Fibroblast of villous mesenchyme (primary cell): ENCODE measurements around the gene HMGXB3. TPM values are rescaled to one million over a fixed set of nuclear protein-coding genes. Genes with fewer than 3 reads are reported as not detected.

Source experiments
- DNase-seq: peaks from one replicate; pipeline ENCODE4 v3.0.0-alpha.2; 2010; ENCODE audit warnings: low read depth
- H3K4me3 ChIP-seq: 2 replicates; pipeline ENCODE4 v1.5.1; 2011; ENCODE audit warnings: low read depth, mild to moderate bottlenecking, low read length
- total RNA-seq: library from RNA; depleted of rRNA; stranded (reverse); fragments of >200 nt; gene quantifications from 2 replicates; pipeline ENCODE4 v1.2.3, GENCODE V29; 2012
- TF ChIP-seq, protein P1 (sequence below): IDR thresholded peaks from 2 replicates; pipeline ENCODE4 v1.5.1; 2012; ENCODE audit warnings: low read depth, mild to moderate bottlenecking, low read length; ENCODE audit not compliant: insufficient read depth

Gene HMGXB3
- total RNA-seq, 1 donor, result 45.3 TPM

DNA sequence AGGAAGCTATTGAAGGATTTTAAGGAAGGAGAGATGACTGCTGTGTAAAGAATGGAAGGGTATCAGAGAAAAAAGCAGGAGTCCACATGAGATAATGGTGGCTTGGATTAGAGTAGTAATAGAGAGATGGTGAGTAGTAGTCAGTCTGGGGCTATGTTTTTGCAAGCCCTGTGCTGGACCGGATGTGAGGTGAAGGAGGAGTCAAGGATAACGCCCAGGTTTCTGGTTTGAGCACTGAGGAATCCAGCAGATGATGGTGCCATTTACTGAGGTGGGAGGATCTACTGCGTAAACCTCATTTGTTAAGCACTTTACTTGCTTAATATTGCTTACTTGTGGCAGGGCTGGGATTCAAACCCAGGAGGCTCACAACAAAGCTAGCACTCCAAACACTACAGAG, 1.2 kb upstream of the HMGXB3 start:
- no peak for DNase-seq
- TF ChIP-seq, protein P1, sequence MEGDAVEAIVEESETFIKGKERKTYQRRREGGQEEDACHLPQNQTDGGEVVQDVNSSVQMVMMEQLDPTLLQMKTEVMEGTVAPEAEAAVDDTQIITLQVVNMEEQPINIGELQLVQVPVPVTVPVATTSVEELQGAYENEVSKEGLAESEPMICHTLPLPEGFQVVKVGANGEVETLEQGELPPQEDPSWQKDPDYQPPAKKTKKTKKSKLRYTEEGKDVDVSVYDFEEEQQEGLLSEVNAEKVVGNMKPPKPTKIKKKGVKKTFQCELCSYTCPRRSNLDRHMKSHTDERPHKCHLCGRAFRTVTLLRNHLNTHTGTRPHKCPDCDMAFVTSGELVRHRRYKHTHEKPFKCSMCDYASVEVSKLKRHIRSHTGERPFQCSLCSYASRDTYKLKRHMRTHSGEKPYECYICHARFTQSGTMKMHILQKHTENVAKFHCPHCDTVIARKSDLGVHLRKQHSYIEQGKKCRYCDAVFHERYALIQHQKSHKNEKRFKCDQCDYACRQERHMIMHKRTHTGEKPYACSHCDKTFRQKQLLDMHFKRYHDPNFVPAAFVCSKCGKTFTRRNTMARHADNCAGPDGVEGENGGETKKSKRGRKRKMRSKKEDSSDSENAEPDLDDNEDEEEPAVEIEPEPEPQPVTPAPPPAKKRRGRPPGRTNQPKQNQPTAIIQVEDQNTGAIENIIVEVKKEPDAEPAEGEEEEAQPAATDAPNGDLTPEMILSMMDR, result no peak
- peak overlapping the region; percentile 95 for H3K4me3 ChIP-seq

GRCh38 chr5:149999866-150000255, 678 bp upstream of the HMGXB3 start:
- TF ChIP-seq, protein P1, result no peak
- no peak for DNase-seq
- H3K4me3 ChIP-seq, result peak overlapping the region; percentile 95

DNA sequence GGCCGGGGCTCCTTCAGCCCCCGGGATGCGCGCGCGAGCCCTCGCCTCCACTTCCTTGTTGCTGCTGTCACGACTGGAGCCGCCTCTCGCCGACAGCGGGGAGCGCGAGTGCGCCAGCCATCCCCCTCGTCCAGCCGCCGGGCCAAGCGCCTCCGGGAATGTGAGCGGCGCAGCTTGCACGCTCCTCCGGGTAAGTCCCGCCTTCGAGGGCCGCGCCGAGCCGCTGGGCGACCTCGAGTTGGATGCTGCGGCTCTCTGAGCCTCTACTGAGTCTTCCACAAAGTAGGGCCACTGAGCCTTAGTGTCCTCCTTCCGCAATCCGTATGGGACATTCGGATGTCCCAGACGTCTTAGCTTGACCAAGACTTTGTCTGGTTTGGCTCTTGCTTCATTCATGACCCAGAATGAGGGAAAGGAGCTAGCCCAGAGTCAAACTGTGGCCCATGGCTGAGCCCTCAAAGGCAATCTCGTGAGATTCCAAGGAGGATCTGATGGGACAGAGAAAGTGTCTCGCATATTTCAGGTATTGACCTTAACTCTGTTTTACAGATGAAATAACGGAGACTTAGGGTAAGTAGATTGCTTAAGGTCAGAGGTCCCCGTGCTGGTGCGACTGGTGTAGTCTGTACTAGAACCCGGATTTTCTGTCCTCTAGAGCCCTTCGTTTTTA, 586 bp downstream of the HMGXB3 start:
- H3K4me3 ChIP-seq, result peak overlapping the region; percentile 95
- TF ChIP-seq, protein P1, result no peak
- peak; percentile 57 for DNase-seq

DNA sequence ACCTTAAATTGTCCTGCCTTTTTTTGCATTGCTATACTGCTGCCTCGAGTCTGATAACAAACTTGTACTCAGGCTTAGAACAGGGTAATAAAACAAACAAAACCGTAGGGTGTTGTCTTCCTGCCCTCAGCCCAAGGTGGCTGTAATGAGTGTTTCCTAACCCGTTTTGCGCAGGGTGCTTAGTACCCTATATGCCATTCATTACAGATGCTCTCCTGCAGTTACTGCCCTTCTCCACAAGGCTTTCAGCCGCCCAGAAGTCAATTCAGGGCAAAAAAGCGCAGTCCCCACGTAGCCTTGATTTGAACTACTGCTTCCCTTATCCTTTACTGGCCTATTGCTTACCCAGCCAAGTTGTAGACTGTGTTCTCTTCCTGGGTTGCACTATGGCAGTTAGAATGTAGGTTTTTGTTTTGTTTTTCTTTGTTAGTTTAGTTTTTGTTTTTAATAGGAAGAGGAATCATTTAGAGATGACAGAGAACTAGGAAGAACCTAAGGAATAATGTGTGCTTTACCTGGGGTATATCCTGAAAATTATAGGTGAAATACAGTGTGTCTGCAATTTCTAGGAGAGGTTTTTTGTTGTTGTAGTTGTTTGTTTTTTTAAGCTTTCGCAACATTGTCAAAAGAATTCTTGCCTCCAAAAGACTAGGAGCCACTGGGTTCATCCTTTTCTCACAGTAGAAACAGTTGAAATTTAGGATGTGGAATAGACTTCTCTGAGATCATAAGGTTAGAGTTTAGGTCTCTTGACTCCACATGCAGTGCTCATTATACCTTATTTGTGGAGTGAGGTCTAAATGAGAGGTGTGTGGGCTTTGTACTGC, 1.3 kb downstream of the HMGXB3 start:
- TF ChIP-seq, protein P1, result peak; percentile 73
- peak; percentile 85 for DNase-seq
- H3K4me3 ChIP-seq, result peak overlapping the region; percentile 95

DNA sequence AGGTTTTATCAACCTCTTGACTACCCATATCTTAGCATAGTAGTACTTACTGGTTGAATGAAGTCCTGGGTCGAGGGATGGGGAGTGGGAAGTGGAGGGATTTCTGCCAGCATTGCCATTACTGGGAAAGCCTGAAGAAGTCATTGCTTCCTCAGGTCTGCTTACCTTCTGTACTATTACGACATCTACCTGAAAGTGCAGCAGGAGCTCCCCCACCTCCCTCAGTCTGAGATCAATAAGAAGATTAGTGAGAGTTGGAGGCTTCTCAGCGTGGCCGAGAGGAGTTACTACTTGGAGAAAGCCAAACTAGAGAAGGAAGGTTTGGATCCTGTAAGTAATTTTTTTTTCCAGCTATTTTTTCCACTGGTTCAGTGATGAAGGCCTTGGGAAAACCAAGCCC, 5.8 kb downstream of the HMGXB3 start:
- DNase-seq, result no peak
- TF ChIP-seq, protein P1, result no peak
- H3K4me3 ChIP-seq, result no peak overlapping the region

GRCh38 chr5:150007050-150007449, 6.5 kb downstream of the HMGXB3 start:
- TF ChIP-seq, protein P1, result no peak
- DNase-seq, result no peak
- no peak overlapping the region for H3K4me3 ChIP-seq
